Measurements from ENCODE around the gene RAD51AP2. TPM values are rescaled to one million over a fixed set of nuclear protein-coding genes. Genes with fewer than 3 reads are reported as not detected.

The RAD51AP2 gene
- total RNA-seq, 1 experiment from 2014 or later: not detected

- peak; percentile 72 for DNase-seq
- peak within 1 kb of the TSS; percentile 51 for H3K4me3 ChIP-seq
- H3K36me3 ChIP-seq: no peaks in the 10 kb centered on the region
- H3K27me3 ChIP-seq: peaks cover 4% of the 10 kb centered on the region; the same call in 1 of the 2 replicates
- no peaks in the 10 kb centered on the region for H3K9me3 ChIP-seq
These were observed 22.0 kb upstream of the RAD51AP2 start, which contains the start of gene VSNL1 for GRCh38 chr2:17540093-17540812. VSNL1 (plus strand) TSS chr2:17540696; CDS start chr2:17592075, 51,379 bp downstream.

GRCh38 chr2:17539611-17540092 lies 21.4 kb upstream of the RAD51AP2 start:
- Histone ChIP-seq H3K9me3 (no peaks in the 10 kb centered on the region), H3K4me3 (no peak overlapping the region; the same call in 1 of the 2 replicates), H3K27me3 (peaks cover 4% of the 10 kb centered on the region; the same call in 1 of the 2 replicates), H3K36me3 (no peaks in the 10 kb centered on the region)
- DNase-seq: no peak

GRCh38 chr2:17538844-17539554 lies 20.8 kb upstream of the RAD51AP2 start:
- no peaks in the 10 kb centered on the region for H3K36me3 ChIP-seq
- peaks cover 4% of the 10 kb centered on the region; the same call in 1 of the 2 replicates for H3K27me3 ChIP-seq
- H3K4me3 ChIP-seq: peak overlapping the region; percentile 54
- no peaks in the 10 kb centered on the region for H3K9me3 ChIP-seq
- DNase-seq: peak; percentile 77

GRCh38 chr2:17538022-17538843 lies 20.0 kb upstream of the RAD51AP2 start:
- no peaks in the 10 kb centered on the region for H3K9me3 ChIP-seq
- no peak for DNase-seq
- H3K4me3 ChIP-seq: peak overlapping the region; percentile 54
- peaks cover 4% of the 10 kb centered on the region; the same call in 1 of the 2 replicates for H3K27me3 ChIP-seq
- H3K36me3 ChIP-seq: no peaks in the 10 kb centered on the region

- Histone ChIP-seq H3K27me3 (peaks cover 4% of the 10 kb centered on the region; the same call in 1 of the 2 replicates), H3K4me3 (no peak overlapping the region), H3K9me3 (no peaks in the 10 kb centered on the region), H3K36me3 (no peaks in the 10 kb centered on the region)
- no peak for DNase-seq
These were observed 18.2 kb upstream of the RAD51AP2 start for GRCh38 chr2:17536416-17536815.

GRCh38 chr2:17533546-17533945 lies 15.3 kb upstream of the RAD51AP2 start:
- Histone ChIP-seq H3K27me3 (peaks cover 6% of the 10 kb centered on the region; the same call in 1 of the 2 replicates), H3K9me3 (no peaks in the 10 kb centered on the region), H3K36me3 (no peaks in the 10 kb centered on the region), H3K4me3 (no peak overlapping the region)
- no peak for DNase-seq

GRCh38 chr2:17529771-17530170 lies 11.5 kb upstream of the RAD51AP2 start:
- Histone ChIP-seq H3K27me3 (peaks cover 6% of the 10 kb centered on the region; the same call in 1 of the 2 replicates), H3K9me3 (no peaks in the 10 kb centered on the region), H3K36me3 (no peaks in the 10 kb centered on the region), H3K4me3 (no peak overlapping the region)
- no peak for DNase-seq

- no peak overlapping the region for H3K4me3 ChIP-seq
- no peaks in the 10 kb centered on the region for H3K36me3 ChIP-seq
- DNase-seq: no peak
- H3K9me3 ChIP-seq: no peaks in the 10 kb centered on the region
- 0 out of 2 replicates have a peak, but pooled peaks cover 2% of the 10 kb centered on the region for H3K27me3 ChIP-seq
These were observed 4.1 kb upstream of the RAD51AP2 start for GRCh38 chr2:17522303-17522702.

GRCh38 chr2:17521621-17522020 lies 3.4 kb upstream of the RAD51AP2 start:
- DNase-seq: no peak
- Histone ChIP-seq H3K27me3 (0 out of 2 replicates have a peak, but pooled peaks cover 2% of the 10 kb centered on the region), H3K36me3 (no peaks in the 10 kb centered on the region), H3K4me3 (no peak overlapping the region), H3K9me3 (no peaks in the 10 kb centered on the region)

GRCh38 chr2:17520761-17521160 lies 2.5 kb upstream of the RAD51AP2 start:
- Histone ChIP-seq H3K4me3 (no peak overlapping the region), H3K9me3 (no peaks in the 10 kb centered on the region), H3K27me3 (0 out of 2 replicates have a peak, but pooled peaks cover 2% of the 10 kb centered on the region), H3K36me3 (no peaks in the 10 kb centered on the region)
- DNase-seq: no peak

GRCh38 chr2:17519486-17519885 lies 1.2 kb upstream of the RAD51AP2 start:
- Histone ChIP-seq H3K27me3 (0 out of 2 replicates have a peak, but pooled peaks cover 2% of the 10 kb centered on the region), H3K4me3 (no peak overlapping the region), H3K9me3 (no peaks in the 10 kb centered on the region), H3K36me3 (no peaks in the 10 kb centered on the region)
- no peak for DNase-seq

- no peak for DNase-seq
- H3K4me3 ChIP-seq: peak overlapping the region; percentile 52
- no peaks in the 10 kb centered on the region for H3K9me3 ChIP-seq
- no peaks in the 10 kb centered on the region for H3K36me3 ChIP-seq
- H3K27me3 ChIP-seq: no peaks in the 10 kb centered on the region
These were observed 594 bp downstream of the RAD51AP2 start for GRCh38 chr2:17517481-17518211.

- DNase-seq: no peak
- H3K4me3 ChIP-seq: no peak overlapping the region
- no peaks in the 10 kb centered on the region for H3K9me3 ChIP-seq
- no peaks in the 10 kb centered on the region for H3K36me3 ChIP-seq
- H3K27me3 ChIP-seq: no peaks in the 10 kb centered on the region
These were observed 2.6 kb downstream of the RAD51AP2 start for GRCh38 chr2:17515652-17516051.

GRCh38 chr2:17506736-17507616 lies 11.3 kb downstream of the RAD51AP2 start:
- DNase-seq: no peak
- H3K4me3 ChIP-seq: no peak overlapping the region
- no peaks in the 10 kb centered on the region for H3K27me3 ChIP-seq
- H3K36me3 ChIP-seq: no peaks in the 10 kb centered on the region
- H3K9me3 ChIP-seq: no peaks in the 10 kb centered on the region

- DNase-seq: no peak
- H3K27me3 ChIP-seq: no peaks in the 10 kb centered on the region
- H3K4me3 ChIP-seq: no peak overlapping the region
These were observed 20.5 kb downstream of the RAD51AP2 start for GRCh38 chr2:17497718-17498117.

More at GRCh38 chr2:17497718-17498117, 20.5 kb downstream of the RAD51AP2 start:
- Histone ChIP-seq H3K36me3 (no peaks in the 10 kb centered on the region), H3K9me3 (no peaks in the 10 kb centered on the region)

Data from MG63 (cell line).